Heart left ventricle (tissue), 16 donors: Measurements from ENCODE around the gene PCDH15. TPM values are rescaled to one million over a fixed set of nuclear protein-coding genes. Genes with fewer than 3 reads are reported as not detected.

Source experiments
- ATAC-seq, 4 donors: fragments of 200-7000 bp; cut with Tn5 transposase; one replicate each; pipeline ENCODE4 v1.9.1; 2020 to 2022; ENCODE audit warnings: moderate library complexity in 4 of 4, mild to moderate bottlenecking in 3 of 4, moderate number of reproducible peaks in 1 of 4
- DNase-seq, 5 donors: peaks; one replicate each; pipeline ENCODE4 v3.0.0-alpha.2; 2020
- H3K27ac ChIP-seq, 12 donors: fragments of 200-600 bp; sonication (generic) in 4 of 12; one replicate each; pipeline versions ENCODE4 v1.5.0 to v1.8.0; 2016 to 2022; ENCODE audit warnings: mild to moderate bottlenecking in 2 of 12
- H3K27me3 ChIP-seq, 9 donors: fragments of 200-600 bp; sonication (generic) in 2 of 9; one replicate each; pipeline versions ENCODE4 v1.5.1 to v1.8.0; 2016 to 2022; ENCODE audit warnings: mild to moderate bottlenecking in 3 of 9
- H3K36me3 ChIP-seq, 9 donors: fragments of 200-600 bp; sonication (generic) in 2 of 9; one replicate each; pipeline versions ENCODE4 v1.5.0 to v1.8.0; 2018 to 2022; ENCODE audit warnings: mild to moderate bottlenecking in 2 of 9
- H3K4me1 ChIP-seq, 12 donors: fragments of 200-600 bp; sonication (generic) in 4 of 12; one replicate each; pipeline versions ENCODE4 v1.5.0 to v1.8.0; 2016 to 2022; ENCODE audit warnings: mild to moderate bottlenecking in 3 of 12
- H3K4me3 ChIP-seq, 12 donors: fragments of 200-600 bp; sonication (generic) in 4 of 12; one replicate each; pipeline versions ENCODE4 v1.5.0 to v1.8.0; 2017 to 2022; ENCODE audit warnings: mild to moderate bottlenecking in 9 of 12, moderate library complexity in 4 of 12
- H3K9me3 ChIP-seq, 12 donors: fragments of 200-600 bp; sonication (generic) in 4 of 12; one replicate each; pipeline versions ENCODE4 v1.5.0 to v1.8.0; 2016 to 2022; ENCODE audit warnings: mild to moderate bottlenecking in 1 of 12
- POLR2A ChIP-seq, 2 donors: fragments of 450-650 bp; IDR thresholded peaks; one replicate each; pipeline ENCODE4 v1.6.1; 2017; ENCODE audit warnings: antibody characterized with exemption in 2 of 2, mild to moderate bottlenecking in 2 of 2, moderate library complexity in 2 of 2
- WGBS, 4 donors: extraction: QIAGEN DNeasy Blood & Tissue Kit in 2 of 4; methylation state at CpG; one replicate each; pipeline versions ENCODE4 v1.1.5 to v1.1.7; 2013 to 2018; 5-methylcytosine and 5-hydroxymethylcytosine counted together
- intact Hi-C, 10 donors: fragments of 100-400 bp; cut with DNase I; formaldehyde crosslinking; loops; one replicate each; pipeline versions ENCODE4 v1.11.1 to v1.14.2; 2022
- polyA plus RNA-seq, 2 donors: library from polyadenylated mRNA; stranded (reverse); fragments of 200-250 nt; gene quantifications; one replicate each; pipeline ENCODE4 v1.2.3, GENCODE V29; 2013
- total RNA-seq, 9 donors: library from RNA; depleted of rRNA in 2 of 9; stranded (reverse); fragments of >200 nt in 2 of 9; fragmentation: NEBNext Ultra II Directional in 3 of 9; extraction: Animal tissue kit (Norgen Biotek cat#: 25700) in 3 of 9; gene quantifications; one replicate each; pipeline versions ENCODE4 v1.1.0 to v1.2.4, GENCODE V29; 2016 to 2023
- TF ChIP-seq, protein P1 (sequence below), 12 donors: fragments of 200-600 bp; sonication (generic) in 4 of 12; IDR thresholded peaks; one replicate each; pipeline versions ENCODE4 v1.5.0 to v1.8.0; 2018 to 2022; ENCODE audit warnings: antibody characterized with exemption in 12 of 12, mild to moderate bottlenecking in 5 of 12
- donor health status: ischemic (EF 13 %, LVEDD 7.1; RV severe dilation, severe dysfunction).
- donor health status: healthy with polysubstance abuse.
- donor health status: DM: no; HTN: yes; CAD: no.
- donor health status: DM: no; HTN: no; CAD: no.
- donor health status: ischemic (EF 25% LVEDD 6.9; RV normal size, moderate dysfunction).
- donor health status: ischemic (EF 25% LVEDD 5.7; RV mildly dilated, moderate dysfunction).
- donor health status: healthy.
- donor health status: DM: yes; HTN: yes; CAD: no.
- donor health status: ischemic (EF 35%, LVEDD 5.7; RV mildly dilated, moderate dysfunction).
- donor health status: nonischemic (EF 11% LVEDD 7.7; RV severe dilation, severe dysfunction).
- donor health status: DM: yes; HTN: yes; CAD: no.
- donor health status: PGD.
- donor health status: ischemic (EF 29% LVEDD 5.4; RV normal size, mild dysfunction).
- donor health status: nonischemic (EF 23%, LVEDD 6.1; RV moderate dilation, normal function).

Gene PCDH15
- total and polyA plus RNA-seq, 11 donors, result 0.04 to 0.93 (median 0.13) TPM; not detected in 3

DNA sequence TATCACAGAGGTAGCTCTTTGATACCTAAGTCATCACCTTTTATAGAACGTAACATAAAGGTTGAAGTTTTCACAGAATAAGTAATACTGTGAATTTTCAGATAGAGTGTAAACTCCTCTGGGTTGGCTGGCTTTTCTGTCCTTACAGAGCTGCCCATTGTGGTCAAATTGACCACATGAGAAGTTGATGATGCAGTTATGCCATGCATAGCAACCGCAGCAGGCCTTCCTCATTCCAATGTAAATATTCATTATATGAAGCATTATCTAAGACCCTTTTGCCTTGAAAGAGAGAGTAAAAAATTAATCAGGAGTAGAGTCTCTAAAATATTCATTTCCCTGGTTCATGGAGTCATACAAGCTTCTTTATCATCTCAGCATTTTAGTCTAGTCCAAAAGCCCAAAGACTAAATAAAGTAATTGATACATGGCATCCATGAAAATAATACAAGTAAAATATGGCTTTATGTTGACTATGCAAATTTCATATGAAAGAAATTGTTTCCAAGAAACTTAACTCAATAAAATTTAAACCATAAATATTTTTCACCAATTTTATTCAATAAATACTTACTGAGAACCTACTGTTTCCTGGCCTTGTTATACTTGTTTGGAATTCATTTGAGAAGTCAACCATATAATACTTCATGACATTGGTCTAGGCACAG, 516.4 kb downstream of the PCDH15 start:
- 70 to 87% (median 82%) methylated on average over 2 of the region's 2 CpGs for WGBS, 4 donors
- DNase-seq, result no peak
- TF ChIP-seq, protein P1, sequence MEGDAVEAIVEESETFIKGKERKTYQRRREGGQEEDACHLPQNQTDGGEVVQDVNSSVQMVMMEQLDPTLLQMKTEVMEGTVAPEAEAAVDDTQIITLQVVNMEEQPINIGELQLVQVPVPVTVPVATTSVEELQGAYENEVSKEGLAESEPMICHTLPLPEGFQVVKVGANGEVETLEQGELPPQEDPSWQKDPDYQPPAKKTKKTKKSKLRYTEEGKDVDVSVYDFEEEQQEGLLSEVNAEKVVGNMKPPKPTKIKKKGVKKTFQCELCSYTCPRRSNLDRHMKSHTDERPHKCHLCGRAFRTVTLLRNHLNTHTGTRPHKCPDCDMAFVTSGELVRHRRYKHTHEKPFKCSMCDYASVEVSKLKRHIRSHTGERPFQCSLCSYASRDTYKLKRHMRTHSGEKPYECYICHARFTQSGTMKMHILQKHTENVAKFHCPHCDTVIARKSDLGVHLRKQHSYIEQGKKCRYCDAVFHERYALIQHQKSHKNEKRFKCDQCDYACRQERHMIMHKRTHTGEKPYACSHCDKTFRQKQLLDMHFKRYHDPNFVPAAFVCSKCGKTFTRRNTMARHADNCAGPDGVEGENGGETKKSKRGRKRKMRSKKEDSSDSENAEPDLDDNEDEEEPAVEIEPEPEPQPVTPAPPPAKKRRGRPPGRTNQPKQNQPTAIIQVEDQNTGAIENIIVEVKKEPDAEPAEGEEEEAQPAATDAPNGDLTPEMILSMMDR (IDR thresholded peaks at IDR 0.05), result no peak
- no peak for TF ChIP-seq POLR2A (IDR thresholded peaks at IDR 0.05)
- no peak overlapping the region for H3K4me3 ChIP-seq
- intact Hi-C loops, result no loop called here
- H3K4me1 ChIP-seq, result no peaks in the 10 kb centered on the region
- H3K27ac ChIP-seq, result no peak overlapping the region
- no peak for ATAC-seq
- no peaks in the 10 kb centered on the region for H3K27me3 ChIP-seq
- H3K9me3 ChIP-seq, result no peaks in the 10 kb centered on the region
- H3K36me3 ChIP-seq, result no peaks in the 10 kb centered on the region

GRCh38 chr10:54282012-54282411, 519.0 kb downstream of the PCDH15 start:
- Histone ChIP-seq H3K27me3 (no peaks in the 10 kb centered on the region), H3K9me3 (no peaks in the 10 kb centered on the region), H3K36me3 (no peaks in the 10 kb centered on the region), H3K4me3 (no peak overlapping the region), H3K27ac (no peak overlapping the region), H3K4me1 (no peaks in the 10 kb centered on the region)
- ATAC-seq, result no peak
- TF ChIP-seq, protein P1 (IDR thresholded peaks at IDR 0.05), result no peak
- TF ChIP-seq POLR2A (IDR thresholded peaks at IDR 0.05), result no peak
- WGBS, 4 donors, result 30 to 38% (median 32%) methylated on average over 2 of the region's 2 CpGs
- intact Hi-C loops, result no loop called here
- no peak for DNase-seq

GRCh38 chr10:54266395-54266794, 534.6 kb downstream of the PCDH15 start:
- intact Hi-C loops, result no loop called here
- WGBS, 4 donors, result 52 to 63% (median 58%) methylated on average over 1 of the region's 1 CpG

GRCh38 chr10:54262726-54263125, 538.3 kb downstream of the PCDH15 start:
- intact Hi-C loops, result no loop called here
- H3K27ac ChIP-seq, result no peak overlapping the region
- H3K4me1 ChIP-seq, result no peaks in the 10 kb centered on the region
- ATAC-seq, result no peak
- H3K27me3 ChIP-seq, result no peaks in the 10 kb centered on the region
- TF ChIP-seq, protein P1 (IDR thresholded peaks at IDR 0.05), result no peak
- no peak for TF ChIP-seq POLR2A (IDR thresholded peaks at IDR 0.05)
- no peak overlapping the region for H3K4me3 ChIP-seq
- H3K9me3 ChIP-seq, result peaks cover 0 to 3% (median 0%) of the 10 kb centered on the region in 12 donors
- no peaks in the 10 kb centered on the region for H3K36me3 ChIP-seq
- WGBS, 4 donors, result 71 to 92% (median 81%) methylated on average over 5 of the region's 5 CpGs
- no peak for DNase-seq

More at GRCh38 chr10:54266395-54266794, 534.6 kb downstream of the PCDH15 start:
- H3K27me3 ChIP-seq, result no peaks in the 10 kb centered on the region
- no peaks in the 10 kb centered on the region for H3K4me1 ChIP-seq
- ATAC-seq, result no peak
- peaks cover 0 to 4% (median 0%) of the 10 kb centered on the region in 12 donors for H3K9me3 ChIP-seq
- no peak overlapping the region for H3K27ac ChIP-seq
- no peak overlapping the region for H3K4me3 ChIP-seq
- no peak for DNase-seq
- H3K36me3 ChIP-seq, result no peaks in the 10 kb centered on the region
- no peak for TF ChIP-seq POLR2A (IDR thresholded peaks at IDR 0.05)
- TF ChIP-seq, protein P1 (IDR thresholded peaks at IDR 0.05), result no peak
